Karpas-422 (cell line): ENCODE results near the gene ADCY10. TPM values are rescaled to one million over a fixed set of nuclear protein-coding genes. Genes with fewer than 3 reads are reported as not detected.

Experiments
- DNase-seq: peaks from one replicate; pipeline ENCODE4 v3.0.0-alpha.2; 2015
- H2AFZ ChIP-seq: fragments of 200-600 bp; sonication (generic); 2 replicates; pipeline ENCODE4 v1.6.1; 2014; ENCODE audit warnings: antibody characterized with exemption, low read length, mixed read lengths
- H3K27ac ChIP-seq: fragments of 200-600 bp; sonication (generic); 2 replicates; pipeline ENCODE4 v1.5.1; 2014; ENCODE audit warnings: mild to moderate bottlenecking, low read length, moderate library complexity
- H3K27me3 ChIP-seq: fragments of 200-600 bp; sonication (generic); 2 replicates; pipeline ENCODE4 v1.6.1; 2014; ENCODE audit warnings: low read length, mixed read lengths
- H3K36me3 ChIP-seq: fragments of 200-600 bp; sonication (generic); 2 replicates; pipeline ENCODE4 v1.6.1; 2014; ENCODE audit warnings: low read length, mixed read lengths; ENCODE audit not compliant: insufficient read depth
- H3K4me1 ChIP-seq: fragments of 200-600 bp; sonication (generic); 2 replicates; pipeline ENCODE4 v1.6.1; 2014; ENCODE audit warnings: mild to moderate bottlenecking, low read length, mixed read lengths
- H3K4me2 ChIP-seq: fragments of 200-600 bp; sonication (generic); 2 replicates; pipeline ENCODE4 v1.6.1; 2014; ENCODE audit warnings: low read length, low read depth, mild to moderate bottlenecking; ENCODE audit not compliant: poor library complexity, severe bottlenecking
- H3K4me3 ChIP-seq: fragments of 200-600 bp; sonication (generic); 2 replicates; pipeline ENCODE4 v1.5.1; 2014; ENCODE audit warnings: mild to moderate bottlenecking, antibody characterized with exemption, low read length, mixed read lengths
- H3K79me2 ChIP-seq: fragments of 200-600 bp; sonication (generic); 2 replicates; pipeline ENCODE4 v1.6.1; 2014; ENCODE audit warnings: mild to moderate bottlenecking, low read length, mixed read lengths
- H3K9ac ChIP-seq: fragments of 200-600 bp; sonication (generic); 2 replicates; pipeline ENCODE4 v1.6.0; 2014; ENCODE audit warnings: low read length
- H3K9me2 ChIP-seq: fragments of 200-600 bp; sonication (generic), shearing (Covaris generic); replicated peaks from 2 replicates; pipeline ENCODE4 v1.6.0; 2014; ENCODE audit warnings: mild to moderate bottlenecking, low read length, moderate library complexity; ENCODE audit not compliant: insufficient read depth
- H3K9me3 ChIP-seq: fragments of 300-700, 200-600 bp; sonication (generic); 2 replicates; pipeline ENCODE4 v1.6.1; 2014; ENCODE audit warnings: low read length, mixed read lengths
- H4K20me1 ChIP-seq: fragments of 200-600 bp; sonication (generic); 2 replicates; pipeline ENCODE4 v1.6.1; 2014; ENCODE audit warnings: mild to moderate bottlenecking, antibody characterized with exemption, low read length, low read depth; ENCODE audit not compliant: insufficient read depth
- total RNA-seq: library from RNA; depleted of rRNA; stranded (reverse); fragments of >200 nt; shearing (Covaris generic); gene quantifications from 2 replicates; pipeline ENCODE4 v1.2.3, GENCODE V29; 2014; ENCODE audit warnings: low replicate concordance

The ADCY10 gene
- total RNA-seq, 1 experiment from 2014 or later, result not detected

DNA sequence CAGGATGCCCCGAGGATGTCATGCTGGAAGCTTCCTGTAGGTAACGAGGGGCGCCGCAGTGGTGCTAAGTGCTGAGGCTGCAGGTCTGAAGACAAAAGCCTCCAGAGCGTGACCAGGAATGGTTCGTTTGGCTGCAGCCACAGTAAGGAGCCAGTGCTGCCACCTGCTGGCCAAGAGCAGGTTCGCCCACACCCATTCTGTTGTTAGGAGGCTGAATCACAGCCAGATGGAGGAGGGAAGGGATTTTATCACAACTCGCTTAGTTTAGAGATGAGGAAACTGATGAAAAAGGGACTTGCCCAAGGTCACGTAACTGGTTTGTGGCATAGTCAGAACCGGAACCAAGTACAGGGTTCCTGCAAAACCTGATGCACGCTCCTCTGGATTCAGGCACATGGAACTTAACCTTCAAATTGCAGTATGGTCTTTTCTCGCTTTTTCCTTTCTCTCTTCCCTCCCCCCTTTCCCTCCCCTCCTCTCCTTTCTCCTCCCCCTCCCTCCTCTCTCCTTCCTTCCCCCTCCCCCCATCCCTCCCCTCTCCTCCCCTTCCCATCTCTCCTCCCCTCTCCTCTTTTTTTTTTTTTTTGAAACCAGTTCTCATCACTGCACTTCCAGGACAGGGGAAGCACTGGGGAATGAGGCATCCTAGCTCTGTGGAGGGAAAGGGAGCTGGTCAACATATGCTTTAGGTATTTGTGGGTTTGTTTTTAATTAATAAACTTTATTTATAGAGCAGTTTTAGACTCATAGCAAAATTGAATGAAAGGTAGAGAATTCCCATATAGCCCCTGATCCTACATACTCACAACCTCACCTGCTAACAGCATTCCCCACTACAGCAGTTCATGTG is 110.4 kb downstream of the ADCY10 start:
- Histone ChIP-seq H3K27me3 (no peaks in the 10 kb centered on the region), H3K27ac (no peak overlapping the region), H4K20me1 (no peaks in the 10 kb centered on the region), H3K36me3 (no peaks in the 10 kb centered on the region), H3K9me2 (no peaks in the 10 kb centered on the region), H3K9me3 (no peaks in the 10 kb centered on the region), H2AFZ (peak overlapping the region; percentile 12; the same call in 1 of the 2 replicates), H3K79me2 (no peaks in the 10 kb centered on the region), H3K4me2 (peak overlapping the region; percentile 27), H3K4me3 (no peak overlapping the region), H3K4me1 (no peaks in the 10 kb centered on the region; the same call in 1 of the 2 replicates), H3K9ac (no peak overlapping the region)
- DNase-seq, result peak; percentile 97

GRCh38 chr1:167802235-167802634 is 111.7 kb downstream of the ADCY10 start:
- Histone ChIP-seq H3K4me1 (no peaks in the 10 kb centered on the region; the same call in 1 of the 2 replicates), H3K4me2 (no peak overlapping the region), H3K9me2 (no peaks in the 10 kb centered on the region), H3K4me3 (no peak overlapping the region), H2AFZ (no peak overlapping the region), H3K27ac (no peak overlapping the region), H3K9me3 (no peaks in the 10 kb centered on the region), H4K20me1 (no peaks in the 10 kb centered on the region), H3K9ac (no peak overlapping the region), H3K36me3 (no peaks in the 10 kb centered on the region), H3K27me3 (no peaks in the 10 kb centered on the region), H3K79me2 (no peaks in the 10 kb centered on the region)
- DNase-seq, result no peak

DNA sequence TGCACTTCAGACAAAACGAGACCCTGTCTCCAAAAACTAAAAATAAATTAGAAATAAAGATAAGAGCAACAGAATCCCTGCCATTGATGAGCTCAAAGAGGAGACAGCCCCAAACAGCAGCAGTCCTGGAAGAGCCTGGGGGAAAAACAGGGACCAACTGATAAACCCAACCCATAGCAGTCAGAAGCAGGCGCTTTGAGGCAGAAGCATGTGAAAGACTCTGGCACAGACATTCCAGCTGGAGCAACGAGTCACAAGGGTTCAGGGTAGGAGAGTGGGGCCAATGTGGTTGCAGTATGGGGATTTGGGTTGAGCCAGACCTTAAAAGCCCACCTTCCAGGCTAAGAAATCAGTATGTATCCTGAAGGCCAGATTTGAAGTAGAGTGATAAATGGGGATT is 113.7 kb downstream of the ADCY10 start:
- no peaks in the 10 kb centered on the region for H3K79me2 ChIP-seq
- no peak overlapping the region for H3K27ac ChIP-seq
- no peaks in the 10 kb centered on the region for H3K27me3 ChIP-seq
- no peaks in the 10 kb centered on the region for H3K36me3 ChIP-seq
- 0 out of 2 replicates have a peak, but pooled peaks cover 3% of the 10 kb centered on the region for H4K20me1 ChIP-seq
- H2AFZ ChIP-seq, result no peak overlapping the region
- no peak overlapping the region for H3K4me2 ChIP-seq
- H3K4me3 ChIP-seq, result no peak overlapping the region
- no peaks in the 10 kb centered on the region for H3K9me3 ChIP-seq
- no peak overlapping the region for H3K9ac ChIP-seq
- H3K4me1 ChIP-seq, result no peaks in the 10 kb centered on the region; the same call in 1 of the 2 replicates
- no peaks in the 10 kb centered on the region for H3K9me2 ChIP-seq
- no peak for DNase-seq

DNA sequence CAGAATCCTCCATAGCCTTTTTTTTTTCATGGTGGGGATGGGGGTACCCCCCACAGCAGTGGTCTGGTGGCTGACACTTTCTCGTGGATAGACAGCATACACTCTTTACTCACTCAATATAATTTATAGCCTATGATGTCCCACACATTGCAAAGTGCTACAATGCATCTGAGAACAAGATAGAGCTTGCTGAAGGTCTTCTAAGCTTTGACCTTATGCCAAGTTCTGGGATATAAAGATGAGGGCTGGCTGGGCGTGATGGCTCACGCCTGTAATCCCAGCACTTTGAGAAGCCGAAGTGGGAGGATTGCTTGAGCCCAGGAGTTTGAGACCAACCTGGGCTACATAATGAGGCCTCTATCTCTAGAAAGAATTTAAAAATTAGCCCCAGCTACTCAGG is 114.2 kb downstream of the ADCY10 start:
- H3K4me1 ChIP-seq, result no peaks in the 10 kb centered on the region; the same call in 1 of the 2 replicates
- H3K27ac ChIP-seq, result no peak overlapping the region
- H3K9me3 ChIP-seq, result no peaks in the 10 kb centered on the region
- no peak for DNase-seq
- H3K4me2 ChIP-seq, result no peak overlapping the region
- H3K9ac ChIP-seq, result no peak overlapping the region
- 0 out of 2 replicates have a peak, but pooled peaks cover 3% of the 10 kb centered on the region for H4K20me1 ChIP-seq
- no peaks in the 10 kb centered on the region for H3K27me3 ChIP-seq
- H3K79me2 ChIP-seq, result no peaks in the 10 kb centered on the region
- no peak overlapping the region for H3K4me3 ChIP-seq
- H3K9me2 ChIP-seq, result no peaks in the 10 kb centered on the region
- no peaks in the 10 kb centered on the region for H3K36me3 ChIP-seq
- H2AFZ ChIP-seq, result no peak overlapping the region

- Histone ChIP-seq H3K79me2 (no peaks in the 10 kb centered on the region), H3K4me2 (no peak overlapping the region), H3K4me3 (no peak overlapping the region), H4K20me1 (0 out of 2 replicates have a peak, but pooled peaks cover 3% of the 10 kb centered on the region), H2AFZ (no peak overlapping the region), H3K27me3 (no peaks in the 10 kb centered on the region), H3K4me1 (no peaks in the 10 kb centered on the region; the same call in 1 of the 2 replicates), H3K9ac (no peak overlapping the region), H3K27ac (no peak overlapping the region), H3K9me2 (no peaks in the 10 kb centered on the region), H3K36me3 (no peaks in the 10 kb centered on the region), H3K9me3 (no peaks in the 10 kb centered on the region)
- DNase-seq, result no peak
Measured at GRCh38 chr1:167798952-167799351, 115.0 kb downstream of the ADCY10 start.

GRCh38 chr1:167797015-167797414 is 116.9 kb downstream of the ADCY10 start:
- Histone ChIP-seq H4K20me1 (0 out of 2 replicates have a peak, but pooled peaks cover 3% of the 10 kb centered on the region), H3K27ac (no peak overlapping the region), H3K9me2 (no peaks in the 10 kb centered on the region), H3K4me3 (no peak overlapping the region), H3K4me2 (no peak overlapping the region), H2AFZ (no peak overlapping the region), H3K4me1 (no peaks in the 10 kb centered on the region), H3K27me3 (no peaks in the 10 kb centered on the region), H3K9me3 (no peaks in the 10 kb centered on the region), H3K36me3 (no peaks in the 10 kb centered on the region), H3K9ac (no peak overlapping the region), H3K79me2 (no peaks in the 10 kb centered on the region)
- DNase-seq, result no peak

DNA sequence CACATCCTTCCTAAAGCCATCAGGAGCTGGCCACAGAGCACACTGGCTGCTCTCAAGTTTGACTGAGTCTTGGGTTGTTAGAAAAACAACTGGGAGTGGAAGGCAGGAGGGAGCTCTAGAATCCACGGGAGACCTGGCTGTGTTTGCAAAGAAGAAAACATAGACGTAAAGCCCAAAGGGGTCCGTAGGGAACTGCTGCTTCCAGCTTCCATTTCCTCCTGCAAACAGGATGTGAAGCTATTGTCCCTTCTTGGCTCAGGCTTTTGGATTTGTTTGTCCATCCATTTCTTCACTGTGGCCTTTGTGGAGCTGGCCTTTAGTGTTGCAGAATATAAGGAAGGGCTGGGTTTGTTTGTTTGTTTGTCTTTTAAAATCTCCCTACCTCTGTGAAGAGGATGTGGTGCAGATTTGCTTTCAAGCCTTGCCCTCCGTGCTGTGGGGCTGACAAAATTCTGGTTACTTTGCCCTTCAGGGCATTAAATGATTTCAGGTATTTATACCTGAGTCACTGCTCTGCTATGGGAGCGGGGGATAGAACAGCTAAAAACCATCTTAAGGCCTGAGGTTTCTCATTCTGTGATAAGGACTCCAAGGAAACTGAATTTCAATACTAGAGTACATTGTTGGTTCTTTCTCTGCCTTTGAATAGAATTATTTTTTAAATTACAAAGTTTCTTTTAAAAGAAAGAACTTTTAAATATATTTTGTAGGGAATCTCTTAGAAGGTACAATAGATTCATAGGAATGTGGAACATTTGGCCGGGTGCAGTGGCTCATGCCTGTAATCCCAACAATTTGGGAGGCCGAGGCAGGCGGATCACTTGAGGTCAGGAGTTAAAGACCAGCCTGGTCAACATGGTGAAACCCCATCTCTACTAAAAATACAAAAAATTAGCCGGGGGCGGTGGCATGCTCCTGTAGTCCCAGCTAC is 117.9 kb downstream of the ADCY10 start:
- Histone ChIP-seq H3K27ac (no peak overlapping the region), H3K9ac (no peak overlapping the region), H4K20me1 (0 out of 2 replicates have a peak, but pooled peaks cover 3% of the 10 kb centered on the region), H3K4me2 (no peak overlapping the region), H3K36me3 (no peaks in the 10 kb centered on the region), H3K4me3 (no peak overlapping the region), H3K4me1 (no peaks in the 10 kb centered on the region), H2AFZ (no peak overlapping the region), H3K27me3 (no peaks in the 10 kb centered on the region), H3K79me2 (no peaks in the 10 kb centered on the region), H3K9me3 (no peaks in the 10 kb centered on the region), H3K9me2 (no peaks in the 10 kb centered on the region)
- DNase-seq, result no peak

DNA sequence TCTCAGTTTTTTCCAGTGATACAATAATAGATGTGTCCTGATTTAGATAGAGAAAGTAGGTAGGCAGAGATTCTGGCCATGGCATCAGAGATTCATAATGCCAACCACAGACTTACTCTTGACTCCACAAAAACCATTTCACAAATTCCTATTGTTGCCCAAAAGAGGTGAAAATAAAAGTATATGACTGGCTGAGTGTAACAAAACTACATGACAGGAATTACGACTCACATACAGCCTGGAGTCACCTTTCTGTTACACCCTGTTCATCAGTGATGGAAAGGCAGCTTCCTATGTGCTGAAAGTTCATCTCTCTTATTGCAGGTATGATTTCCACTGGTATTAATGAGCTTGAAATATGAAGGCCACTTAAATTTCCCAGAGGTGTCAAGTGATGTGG is 119.9 kb downstream of the ADCY10 start:
- Histone ChIP-seq H3K79me2 (no peaks in the 10 kb centered on the region), H4K20me1 (0 out of 2 replicates have a peak, but pooled peaks cover 3% of the 10 kb centered on the region), H2AFZ (no peak overlapping the region), H3K4me2 (no peak overlapping the region), H3K36me3 (no peaks in the 10 kb centered on the region), H3K4me1 (no peaks in the 10 kb centered on the region), H3K4me3 (no peak overlapping the region), H3K9ac (no peak overlapping the region), H3K27ac (no peak overlapping the region), H3K9me3 (no peaks in the 10 kb centered on the region), H3K27me3 (no peaks in the 10 kb centered on the region), H3K9me2 (no peaks in the 10 kb centered on the region)
- DNase-seq, result no peak
